HTR-8/SVneo (cell line): Measurements from ENCODE around the gene LUM.

Source experiments
- DNase-seq: peaks from one replicate; pipeline ENCODE4 v3.0.0; 2011; ENCODE audit warnings: low spot score, mixed read lengths; ENCODE audit not compliant: insufficient read length
- FAIRE-seq: peaks from 2 replicates; lab custom pipeline; 2011; peaks lifted over from hg19 to GRCh38; lab: Jason Lieb, UNC

Gene LUM

DNA sequence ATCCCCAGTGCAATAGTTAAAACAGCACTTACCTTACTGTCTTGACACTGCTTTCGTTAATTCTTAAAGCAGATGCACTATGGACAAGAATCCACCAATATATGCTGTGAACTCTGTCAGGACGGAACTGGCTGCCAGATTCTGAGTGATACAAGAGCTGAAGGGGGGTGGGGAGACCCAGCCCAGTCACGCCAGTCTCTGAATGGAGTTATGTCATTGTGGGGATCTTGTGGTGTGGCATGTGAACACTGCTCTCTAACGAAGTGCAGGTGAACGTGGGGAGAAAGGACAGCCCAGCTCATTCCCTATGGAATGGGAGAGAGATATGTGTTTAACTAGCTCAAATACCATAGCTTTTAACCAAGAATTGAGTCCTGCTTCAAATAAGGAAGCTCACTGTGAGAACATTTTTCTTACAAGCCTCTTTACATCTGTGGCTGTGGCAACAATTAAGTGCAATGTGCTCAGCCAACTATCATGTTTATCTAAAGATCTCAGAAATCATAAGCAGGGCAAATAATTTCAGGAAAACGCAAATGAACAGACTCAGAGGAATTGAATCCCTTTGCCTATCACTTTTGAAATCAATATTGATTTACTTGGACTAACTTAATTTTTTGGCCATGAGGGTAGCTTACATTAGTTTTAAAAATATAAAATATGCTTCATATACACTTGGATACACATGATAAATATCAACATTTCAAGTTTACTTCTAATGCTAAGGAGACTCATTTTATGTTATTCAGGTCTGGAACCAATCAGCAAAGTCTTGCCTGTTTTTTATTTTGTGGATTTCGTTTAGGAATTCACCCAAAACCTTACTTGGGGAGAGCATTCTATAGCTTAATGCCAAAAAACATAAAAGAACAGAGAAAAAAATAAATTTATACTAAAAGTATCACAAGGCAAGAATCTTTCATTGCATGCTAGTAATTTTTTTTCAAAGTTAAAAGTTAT, at the start of gene LUM:
Gene LUM, minus strand, starts transcription at position 129 of the 960 bp plus-strand sequence. CDS start 2,515 bp downstream, outside the sequence.
- no peak for DNase-seq
- peak; percentile 38 for FAIRE-seq

DNA sequence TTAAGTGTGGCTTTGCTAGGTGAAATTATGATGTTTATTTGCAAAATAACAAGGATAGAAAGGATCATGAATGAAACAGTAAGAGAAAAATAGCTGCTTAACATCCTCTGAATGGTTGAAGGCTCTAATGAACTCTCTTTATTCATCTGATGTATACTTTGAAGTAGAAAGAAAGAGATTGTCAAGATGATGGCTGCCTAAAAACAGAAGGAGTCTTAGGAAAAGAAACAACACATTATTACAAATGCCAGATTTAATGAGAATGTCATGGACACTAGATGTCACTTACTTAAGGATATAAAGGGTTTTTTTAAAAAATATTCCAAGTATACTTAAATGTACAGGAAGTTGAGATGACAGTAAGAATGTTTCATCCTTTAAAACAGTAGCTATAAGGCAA, 49.7 kb upstream of the LUM start:
- FAIRE-seq (no peak), DNase-seq (no peak)

DNA sequence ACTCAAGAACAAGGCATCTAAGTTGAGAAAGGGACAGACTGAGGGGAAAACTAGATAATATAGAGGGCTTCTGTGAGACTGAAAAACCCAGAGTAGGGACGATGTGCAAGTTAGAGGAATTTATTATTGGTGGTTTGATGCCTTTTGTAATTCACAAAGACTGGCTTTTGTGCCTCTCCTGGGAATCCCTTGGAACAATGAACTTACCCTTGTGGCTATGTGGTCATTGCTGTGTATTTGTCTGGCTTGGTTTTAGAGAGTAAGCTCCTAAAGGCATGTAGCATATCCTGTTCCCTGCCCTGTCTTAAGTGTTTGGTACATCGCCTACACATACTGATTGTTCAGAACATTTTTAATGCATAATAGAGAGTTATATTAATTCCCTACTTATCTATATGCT, 44.7 kb upstream of the LUM start:
- no peak for FAIRE-seq
- DNase-seq: no peak

- DNase-seq (no peak), FAIRE-seq (no peak)
Observed at GRCh38 chr12:91154131-91154530, 42.8 kb upstream of the LUM start.

DNA sequence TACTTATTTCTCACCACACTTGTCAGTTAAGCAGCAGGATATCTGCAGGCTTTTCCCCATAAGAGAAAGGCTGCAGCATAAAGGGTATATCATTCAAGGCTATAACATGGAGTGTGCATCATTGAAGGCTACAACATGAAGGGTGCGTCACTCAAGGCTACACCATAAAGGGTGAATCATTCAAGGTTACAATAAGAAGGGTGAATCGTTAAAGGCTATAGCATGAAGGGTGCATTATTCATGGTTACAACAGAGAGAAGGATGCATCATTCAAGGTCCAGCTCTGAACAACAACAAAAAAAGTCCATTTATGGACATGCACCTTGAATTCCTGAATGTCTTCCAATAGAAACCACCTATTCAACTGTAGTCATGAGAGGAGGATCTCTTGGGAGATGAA, 32.8 kb upstream of the LUM start:
- no peak for FAIRE-seq
- DNase-seq: no peak

DNA sequence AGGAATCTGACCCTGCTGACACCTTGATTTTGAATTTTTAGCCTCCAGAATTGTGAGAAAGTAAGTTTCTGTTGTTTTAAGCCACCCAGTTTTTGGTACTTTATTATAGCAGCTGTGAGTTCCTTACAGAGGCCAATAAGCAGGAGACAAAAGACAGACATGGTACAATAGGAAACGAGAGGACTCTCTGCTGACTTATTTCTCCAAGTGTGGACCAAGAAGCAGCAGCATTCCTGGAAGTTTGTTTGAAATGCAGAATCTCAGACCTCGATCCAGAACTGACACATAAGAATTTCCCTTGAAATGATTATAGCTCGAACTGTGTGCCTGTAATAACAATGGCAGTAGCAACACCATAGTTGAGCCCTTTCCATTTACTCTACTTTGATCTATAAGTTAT, 31.9 kb upstream of the LUM start:
- FAIRE-seq (no peak), DNase-seq (no peak)

- FAIRE-seq (no peak), DNase-seq (no peak)
Observed at GRCh38 chr12:91142221-91142631, 30.9 kb upstream of the LUM start.

GRCh38 chr12:91140026-91140931, 29.0 kb upstream of the LUM start:
- no peak for FAIRE-seq
- DNase-seq: no peak

DNA sequence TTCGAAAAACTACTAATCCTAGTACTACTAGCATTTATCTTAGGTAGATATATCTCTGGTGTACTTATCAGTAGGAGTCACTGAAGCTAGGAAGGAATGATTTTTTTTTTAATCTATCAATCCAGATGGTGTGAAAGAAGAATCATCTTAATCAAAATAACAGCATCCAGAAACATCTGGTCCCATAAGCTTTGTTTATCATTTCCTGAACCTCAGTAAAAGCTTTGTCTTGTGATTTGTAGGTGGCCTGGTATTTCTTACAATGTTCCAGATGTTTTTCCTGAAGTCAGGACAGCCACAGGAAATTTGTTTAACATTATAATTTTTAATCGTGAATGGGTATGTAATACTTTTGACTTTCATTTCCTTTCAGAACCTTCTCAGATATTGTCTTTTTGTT, 28.0 kb upstream of the LUM start:
- no peak for DNase-seq
- FAIRE-seq: no peak

DNA sequence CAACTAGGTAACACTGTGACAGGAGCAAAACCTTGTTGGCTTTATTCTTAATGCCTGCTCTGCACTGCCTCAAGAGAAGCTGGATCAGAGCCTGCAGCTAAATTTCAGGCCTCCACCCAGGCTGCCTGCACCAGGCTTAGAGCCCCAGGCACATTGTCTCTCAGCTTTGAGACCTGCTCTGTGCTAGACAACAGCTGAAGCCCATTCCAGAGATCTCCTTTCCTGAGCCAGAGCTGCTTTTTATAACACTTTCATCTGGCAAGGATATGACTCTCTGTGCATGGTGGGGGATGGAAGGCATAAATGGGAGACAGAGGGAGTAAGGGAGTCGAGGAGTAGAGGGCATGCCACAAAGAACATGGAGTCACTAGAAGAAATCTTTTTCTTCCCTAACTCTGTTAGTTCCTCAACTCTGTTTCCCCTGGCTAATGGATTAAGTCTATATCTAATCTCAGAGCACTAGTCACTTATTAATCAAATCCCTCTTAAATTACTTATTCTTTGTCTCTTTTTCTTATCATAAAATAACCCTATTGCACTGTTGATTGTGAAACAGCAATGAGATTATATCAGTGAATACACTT, 27.1 kb upstream of the LUM start:
- DNase-seq (no peak), FAIRE-seq (no peak)

DNA sequence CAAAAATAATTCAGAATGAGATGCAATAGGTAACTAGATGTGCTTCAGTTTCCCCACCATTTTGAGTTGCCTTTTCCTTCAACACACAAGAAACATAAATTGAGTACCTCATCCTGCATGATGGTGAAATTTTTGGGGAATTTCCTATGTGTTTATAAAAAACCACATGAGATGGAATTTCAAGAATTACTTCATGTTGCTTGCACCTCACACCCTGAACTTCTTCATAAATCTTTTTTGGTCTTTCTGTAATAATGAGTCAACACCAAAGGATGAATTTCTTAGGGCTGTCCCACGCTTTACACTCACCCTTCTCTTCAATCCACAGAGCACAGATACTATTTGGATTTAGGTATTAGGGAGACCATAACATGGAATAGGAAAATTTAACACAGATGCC, 22.6 kb upstream of the LUM start:
- FAIRE-seq: no peak

DNA sequence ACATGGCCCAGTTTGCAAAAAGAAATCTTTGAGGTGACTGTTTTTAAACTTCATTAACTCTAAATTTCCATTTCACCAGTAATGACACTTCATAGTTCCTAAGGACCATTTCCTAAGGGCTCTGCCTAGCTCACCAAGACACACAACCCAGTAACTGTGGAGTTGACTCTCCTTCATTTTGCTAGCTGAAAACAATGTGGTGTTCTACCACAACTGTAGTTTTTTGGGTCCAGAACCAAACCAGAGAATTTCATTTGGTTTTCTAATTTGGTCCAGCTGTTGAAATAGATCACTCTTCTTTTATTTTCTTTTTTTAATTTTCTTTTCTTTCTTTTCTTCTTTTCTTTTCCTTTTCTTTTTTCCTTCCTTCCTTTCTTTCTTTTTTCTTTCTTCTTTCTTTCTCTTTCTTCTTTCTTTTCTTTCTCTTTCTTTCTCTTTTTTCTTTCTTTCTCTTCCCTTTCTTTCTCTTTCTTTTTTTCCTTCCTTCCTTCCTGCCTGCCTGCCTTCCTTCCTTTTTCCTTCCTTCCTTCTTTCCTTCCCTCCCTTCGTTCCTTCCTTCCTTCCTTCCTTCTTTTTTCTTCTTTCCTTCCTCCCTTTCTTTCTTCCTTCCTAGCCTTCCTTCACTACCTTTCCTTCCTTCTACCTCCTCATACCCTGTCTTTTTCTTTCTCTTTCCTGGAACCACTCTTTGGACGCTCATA, 18.5 kb upstream of the LUM start:
- DNase-seq (no peak), FAIRE-seq (no peak)

More for the DNA sequence above, 22.6 kb upstream of the LUM start:
- no peak for DNase-seq

GRCh38 chr12:91127751-91128150, 16.5 kb upstream of the LUM start:
- FAIRE-seq: no peak
- DNase-seq: no peak

GRCh38 chr12:91127306-91127705, 16.0 kb upstream of the LUM start:
- FAIRE-seq (no peak), DNase-seq (no peak)

GRCh38 chr12:91126516-91126915, 15.2 kb upstream of the LUM start:
- no peak for DNase-seq
- FAIRE-seq: no peak

DNA sequence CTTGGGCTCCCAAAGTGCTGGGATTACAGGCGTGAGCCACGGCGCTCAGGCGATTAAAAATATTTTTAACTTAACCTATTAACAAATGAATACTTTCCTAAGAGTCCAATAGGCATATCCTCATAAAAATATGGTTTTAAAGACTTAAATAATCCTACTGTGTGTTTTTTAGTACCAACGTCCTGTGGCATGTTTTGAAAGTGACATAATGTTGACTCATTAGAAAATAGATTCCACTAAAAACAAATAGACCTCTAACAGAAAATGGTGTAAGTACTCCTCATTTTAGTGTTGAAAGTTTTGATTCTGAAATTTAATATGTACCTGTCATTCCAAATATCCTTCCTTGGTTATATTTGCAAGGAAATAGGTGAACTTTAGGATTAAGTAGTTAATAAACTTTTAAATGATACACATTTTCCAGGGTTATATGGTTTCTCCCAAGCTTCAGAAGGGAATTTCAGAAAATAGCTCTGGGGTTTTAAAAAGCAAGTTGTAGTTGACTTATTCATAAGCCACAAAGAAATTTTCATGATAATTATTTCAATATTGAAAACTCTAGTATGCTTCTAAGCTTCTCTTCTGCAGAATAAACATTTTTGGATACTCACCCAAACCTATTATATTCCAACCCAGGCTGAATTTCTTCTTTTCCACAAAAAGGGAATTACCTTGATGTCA, 12.1 kb upstream of the LUM start:
- DNase-seq (no peak), FAIRE-seq (no peak)

DNA sequence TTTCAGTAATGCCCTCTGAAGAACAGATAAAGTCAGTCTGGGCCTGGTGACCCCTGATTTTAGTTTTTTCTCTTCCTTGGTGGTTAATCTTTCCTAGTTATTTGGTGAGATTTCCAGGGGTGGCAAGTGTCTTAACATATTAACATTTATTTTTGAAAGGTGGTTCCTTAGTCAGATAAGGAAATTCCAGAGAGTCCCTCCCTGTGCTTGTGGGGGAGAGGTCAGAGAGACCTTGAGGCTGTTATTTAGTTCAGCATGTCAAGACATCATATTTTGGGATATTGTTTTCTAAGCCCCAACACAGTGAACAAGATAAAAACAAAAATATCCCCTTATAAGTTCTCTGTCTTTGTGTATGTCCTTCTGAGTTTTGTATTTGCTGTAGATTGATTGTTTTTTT, 9.5 kb upstream of the LUM start:
- no peak for FAIRE-seq

GRCh38 chr12:91119089-91119488, 7.8 kb upstream of the LUM start:
- no peak for DNase-seq

More for the DNA sequence above, 9.5 kb upstream of the LUM start:
- DNase-seq: no peak

DNA sequence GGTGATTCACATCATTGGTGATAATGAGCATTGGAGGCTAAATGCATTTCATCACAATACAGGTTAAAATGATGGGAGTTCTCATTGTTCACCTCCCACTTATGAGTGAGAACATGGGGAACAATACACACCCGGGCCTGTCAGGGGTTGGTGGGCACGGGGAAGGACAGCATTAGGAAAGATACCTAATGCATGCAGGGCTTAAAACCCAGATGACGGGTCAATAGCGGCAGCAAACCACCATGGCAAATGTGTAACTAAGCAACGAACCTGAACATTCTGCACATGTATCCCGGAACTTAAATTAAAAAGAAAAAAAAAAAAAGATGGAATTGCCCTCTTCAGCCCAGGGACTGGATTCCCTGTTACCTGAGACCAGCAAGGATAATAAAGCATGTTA, 2.3 kb upstream of the LUM start:
- DNase-seq (no peak), FAIRE-seq (no peak)

More at GRCh38 chr12:91119089-91119488, 7.8 kb upstream of the LUM start:
- no peak for FAIRE-seq
